ENCODE results near the gene RHOV.

The RHOV gene

DNA sequence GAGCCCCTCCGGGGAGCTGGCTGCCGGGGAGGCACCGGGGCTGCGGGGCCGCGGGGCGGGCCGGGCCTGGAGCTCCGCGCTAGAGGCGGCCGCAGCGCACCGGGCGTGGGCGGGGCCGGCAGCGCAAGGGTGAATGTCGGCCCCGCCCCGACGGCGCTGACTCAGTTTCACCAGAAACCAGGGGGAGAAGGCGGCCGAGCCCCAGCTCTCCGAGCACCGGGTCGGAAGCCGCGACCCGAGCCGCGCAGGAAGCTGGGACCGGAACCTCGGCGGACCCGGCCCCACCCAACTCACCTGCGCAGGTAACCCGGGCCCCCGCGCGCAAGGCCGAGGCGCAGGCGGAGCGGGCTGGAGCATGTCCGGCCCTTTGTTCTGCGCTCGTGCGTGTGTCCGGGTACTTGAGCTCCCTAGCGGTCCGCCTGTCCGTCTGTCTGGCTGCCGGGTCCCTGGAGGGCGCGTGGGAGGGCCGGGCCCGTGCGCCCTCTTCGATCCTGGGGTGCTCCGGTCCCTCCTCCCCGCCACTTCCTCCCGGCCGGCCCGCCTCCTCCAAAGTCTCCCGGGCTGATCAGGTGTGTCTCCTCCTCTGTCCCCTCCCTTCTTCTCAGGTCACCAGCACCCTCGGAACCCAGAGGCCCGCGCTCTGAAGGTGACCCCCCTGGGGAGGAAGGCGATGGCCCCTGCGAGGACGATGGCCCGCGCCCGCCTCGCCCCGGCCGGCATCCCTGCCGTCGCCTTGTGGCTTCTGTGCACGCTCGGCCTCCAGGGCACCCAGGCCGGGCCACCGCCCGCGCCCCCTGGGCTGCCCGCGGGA, 29.9 kb downstream of the RHOV start, which contains the start of gene SPINT1:
TSS of gene SPINT1 (plus strand) at position 164 of the 811 bp plus-strand sequence. CDS start at position 671, 507 bp downstream.
- no peak for DNase-seq

DNA sequence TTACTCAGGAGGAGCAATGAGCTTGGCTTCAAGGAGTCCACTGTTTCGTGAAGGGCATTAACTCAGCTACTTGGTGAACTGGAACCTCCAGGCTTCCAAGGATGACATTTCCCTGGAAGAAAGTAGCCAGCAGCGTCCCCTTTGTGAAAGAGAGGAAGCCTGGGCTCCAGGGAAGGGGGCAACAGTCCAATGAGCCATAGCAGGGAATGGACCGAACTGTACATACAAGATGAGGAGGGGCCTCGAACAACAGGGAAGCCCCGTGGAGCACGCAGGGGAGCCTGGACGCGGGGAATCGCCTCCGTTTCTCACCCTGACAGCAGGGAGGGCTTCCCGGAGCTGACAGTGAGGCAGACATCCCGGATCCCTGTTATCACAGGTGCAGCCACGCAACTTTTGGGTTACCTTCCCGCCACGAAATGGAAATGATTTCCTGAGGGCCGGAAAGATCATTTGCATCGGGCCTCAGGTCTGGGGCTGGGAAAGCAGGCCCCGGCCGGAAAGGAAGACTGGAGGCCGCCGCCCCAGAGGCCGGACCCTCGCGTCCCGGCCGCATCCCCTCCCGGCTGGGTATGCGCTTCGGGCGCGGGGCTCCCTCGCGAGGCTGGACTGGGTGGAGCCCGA, 30.7 kb downstream of the RHOV start:
- no peak for DNase-seq

DNA sequence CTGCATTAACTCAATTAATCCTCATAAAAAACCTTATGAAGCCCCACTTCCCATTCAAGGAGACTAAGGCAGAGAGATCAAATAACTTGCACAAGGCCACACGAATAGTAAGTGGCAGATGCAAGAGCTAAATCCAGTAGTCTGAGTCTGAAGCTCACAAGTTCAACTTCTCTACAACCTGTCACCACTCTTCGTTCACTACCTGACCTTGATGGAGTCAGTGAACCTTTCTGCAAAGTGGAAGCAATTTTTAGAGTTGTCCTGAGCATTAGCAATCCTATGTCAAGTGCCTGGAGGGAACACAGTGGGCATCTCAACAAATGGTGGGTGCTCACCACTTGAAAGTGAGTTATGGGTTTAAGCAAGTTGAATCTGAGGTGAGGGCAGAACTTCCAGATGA, 32.3 kb downstream of the RHOV start:
- DNase-seq: no peak

DNA sequence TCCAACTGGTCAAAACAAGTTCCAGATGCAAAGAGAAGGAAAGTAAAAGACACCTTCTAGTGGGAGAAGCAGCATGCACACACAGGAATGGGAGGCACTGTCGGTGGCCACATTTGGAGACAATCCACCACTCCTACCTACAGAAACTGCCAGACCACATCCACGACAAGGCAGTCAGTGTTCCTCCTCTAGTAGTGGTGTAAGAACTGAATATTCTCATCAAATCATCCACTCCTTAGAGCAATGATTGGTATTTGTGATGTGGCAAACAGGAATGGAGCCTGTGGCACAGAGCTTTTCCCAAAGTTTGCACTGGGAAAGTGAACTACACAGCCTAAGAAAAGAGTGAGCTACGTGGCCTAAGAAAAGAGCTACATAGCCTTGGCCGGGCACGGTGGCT, 35.3 kb downstream of the RHOV start:
- no peak for DNase-seq

DNA sequence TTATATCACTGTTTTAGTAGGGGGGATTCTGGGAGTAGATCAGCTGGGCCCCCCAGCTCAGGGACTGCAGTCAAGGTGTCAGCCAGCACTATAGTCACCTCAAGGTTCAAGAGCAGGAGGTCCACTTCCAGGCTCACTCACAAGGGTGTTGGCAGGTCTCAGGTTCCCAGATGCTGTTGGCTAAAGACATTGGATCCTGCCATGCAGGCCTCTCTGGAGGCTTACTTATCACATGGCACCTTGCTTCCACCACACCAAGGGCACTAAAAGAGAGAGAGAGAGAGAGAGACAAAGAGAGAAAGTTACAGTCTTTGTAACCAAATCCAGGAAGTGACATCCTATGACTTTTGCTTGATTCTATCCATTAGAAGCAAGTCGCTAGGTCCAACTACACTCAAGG, 38.0 kb downstream of the RHOV start:
- DNase-seq: no peak

DNA sequence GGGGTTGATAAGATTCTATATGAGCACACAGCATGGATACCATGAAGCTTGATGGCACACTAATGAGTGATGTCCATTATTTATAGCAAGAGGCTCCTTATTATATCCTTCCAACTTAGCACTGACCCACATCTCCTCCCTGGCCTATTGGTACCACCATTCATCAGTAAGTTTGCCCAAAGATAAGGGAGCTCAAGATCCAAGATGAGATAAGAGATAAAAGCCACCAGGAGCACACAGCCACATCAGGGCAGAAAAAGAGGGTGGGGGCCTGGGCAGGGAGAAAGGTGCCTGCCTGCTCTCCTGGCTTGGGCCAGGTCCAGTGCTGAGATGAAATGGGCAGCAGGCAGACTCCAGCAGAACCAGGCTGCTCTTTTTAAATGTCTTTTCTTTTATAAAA, 41.1 kb downstream of the RHOV start:
- DNase-seq: no peak

DNA sequence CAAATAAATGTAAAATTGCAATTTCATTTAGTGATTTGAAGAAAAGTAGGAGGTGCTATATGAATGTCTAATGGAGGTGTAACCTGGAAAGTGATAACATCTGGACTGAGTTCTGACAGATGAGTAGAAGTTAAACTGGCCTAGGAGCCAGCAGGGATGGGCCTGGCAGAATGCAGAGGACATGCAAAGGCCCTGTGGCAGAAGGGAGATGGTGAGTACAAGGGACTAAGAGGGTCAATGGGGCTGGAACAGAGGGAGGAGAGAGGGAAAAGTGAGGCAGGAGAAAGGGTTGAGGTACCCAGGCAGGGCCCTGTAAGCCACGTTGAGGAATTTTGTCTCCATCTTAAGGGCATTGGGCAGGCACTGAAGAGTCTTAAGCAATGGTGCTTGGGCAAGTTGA, 42.2 kb downstream of the RHOV start:
- no peak for DNase-seq

GRCh38 chr15:40830884-40831283, 43.1 kb downstream of the RHOV start:
- no peak for DNase-seq

GRCh38 chr15:40829115-40829514, 44.9 kb downstream of the RHOV start:
- no peak for DNase-seq

GRCh38 chr15:40828447-40829036, 45.5 kb downstream of the RHOV start, which contains the start of gene PPP1R14D:
Gene PPP1R14D, minus strand, starts transcription at chr15:40828708. Its CDS starts 67 bp downstream, at chr15:40828641.
- no peak for DNase-seq

GRCh38 chr15:40826423-40827075, 47.5 kb downstream of the RHOV start:
- DNase-seq: no peak

GRCh38 chr15:40825661-40826422, 48.2 kb downstream of the RHOV start:
- DNase-seq: no peak

GRCh38 chr15:40823572-40824343, 50.3 kb downstream of the RHOV start:
- no peak for DNase-seq
